ENCODE results near the gene TERC.
"Not testable (repeated sequence)": the region's sequence is repeated elsewhere in the genome, so short reads cannot be mapped to it uniquely, and the experiment has no call there.

TERC gene

DNA sequence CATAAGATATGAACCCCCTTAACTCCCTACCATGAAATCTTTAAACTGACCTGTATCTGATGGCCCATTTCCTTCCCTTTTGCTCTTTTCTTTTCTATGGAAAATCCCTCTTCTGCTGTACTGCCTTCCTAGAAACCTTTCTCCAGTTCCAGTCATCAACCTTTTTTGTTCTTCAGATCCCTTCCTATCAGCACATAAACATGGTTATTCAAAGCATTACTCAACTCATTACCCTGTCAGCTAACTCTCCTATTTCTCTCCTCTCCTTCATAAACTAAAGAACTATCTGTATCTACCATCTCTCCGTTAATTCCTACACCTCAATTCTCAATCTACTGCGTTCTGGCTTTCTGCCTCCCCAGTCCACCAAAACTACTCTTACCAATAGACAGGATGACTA, 13.0 kb downstream of the TERC start:
- Histone ChIP-seq H3K4me1 (ENCODE audit: control insufficient read depth in 2 of 2, insufficient read depth in 2 of 2, low read length in 2 of 2) (peaks cover 0 to 4% of the 10 kb centered on the region in 2 donors), H3K9ac (ENCODE audit: low read depth in 1 of 2, low read length in 2 of 2) (no peak overlapping the region), H3K27ac (ENCODE audit: low read depth in 2 of 2, low read length in 2 of 2) (no peak overlapping the region), H3K9me3 (ENCODE audit: control insufficient read depth in 2 of 2, low read length in 2 of 2) (no peaks in the 10 kb centered on the region), H3K36me3 (ENCODE audit: control insufficient read depth in 2 of 2, insufficient read depth in 2 of 2, low read length in 2 of 2) (no peaks in the 10 kb centered on the region), H3K4me3 (ENCODE audit: low read length in 2 of 2) (no peak overlapping the region), H3K27me3 (ENCODE audit: control insufficient read depth in 2 of 2, insufficient read depth in 2 of 2, low read length in 2 of 2) (no peaks in the 10 kb centered on the region)

DNA sequence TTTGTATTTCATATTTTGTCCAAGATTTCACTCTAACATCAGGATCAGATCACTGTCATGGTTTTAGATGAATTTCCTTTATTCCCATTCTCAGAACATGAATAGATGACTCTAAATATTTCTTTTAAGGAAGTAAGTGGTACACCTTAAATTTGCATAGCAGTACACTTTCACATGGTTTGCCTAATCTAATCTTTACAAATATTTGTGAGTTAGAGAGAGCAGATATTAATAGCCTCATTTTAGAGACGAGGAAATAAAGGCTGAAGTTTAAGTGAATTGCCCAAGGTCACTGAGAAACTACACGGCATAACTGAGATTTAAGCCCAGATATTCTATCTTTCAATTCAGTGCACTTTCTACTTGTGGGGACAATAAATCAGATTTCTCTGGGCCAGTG, 14.2 kb downstream of the TERC start:
- H3K9ac ChIP-seq (ENCODE audit: low read depth in 1 of 2, low read length in 2 of 2): no peak overlapping the region
- no peaks in the 10 kb centered on the region for H3K27me3 ChIP-seq (ENCODE audit: control insufficient read depth in 2 of 2, insufficient read depth in 2 of 2, low read length in 2 of 2)

GRCh38 chr3:169748670-169749069, 16.2 kb downstream of the TERC start:
- Histone ChIP-seq H3K9ac (ENCODE audit: low read depth in 1 of 2, low read length in 2 of 2) (no peak overlapping the region), H3K36me3 (ENCODE audit: control insufficient read depth in 2 of 2, insufficient read depth in 2 of 2, low read length in 2 of 2) (no peaks in the 10 kb centered on the region), H3K27ac (ENCODE audit: low read depth in 2 of 2, low read length in 2 of 2) (no peak overlapping the region), H3K27me3 (ENCODE audit: control insufficient read depth in 2 of 2, insufficient read depth in 2 of 2, low read length in 2 of 2) (no peaks in the 10 kb centered on the region), H3K4me1 (ENCODE audit: control insufficient read depth in 2 of 2, insufficient read depth in 2 of 2, low read length in 2 of 2) (peaks cover 0 to 4% of the 10 kb centered on the region in 2 donors), H3K4me3 (ENCODE audit: low read length in 2 of 2) (no peak overlapping the region), H3K9me3 (ENCODE audit: control insufficient read depth in 2 of 2, low read length in 2 of 2) (no peaks in the 10 kb centered on the region)

More for the DNA sequence above, 14.2 kb downstream of the TERC start:
- peaks cover 0 to 4% of the 10 kb centered on the region in 2 donors for H3K4me1 ChIP-seq (ENCODE audit: control insufficient read depth in 2 of 2, insufficient read depth in 2 of 2, low read length in 2 of 2)
- no peak overlapping the region for H3K4me3 ChIP-seq (ENCODE audit: low read length in 2 of 2)
- H3K36me3 ChIP-seq (ENCODE audit: control insufficient read depth in 2 of 2, insufficient read depth in 2 of 2, low read length in 2 of 2): no peaks in the 10 kb centered on the region
- no peak overlapping the region for H3K27ac ChIP-seq (ENCODE audit: low read depth in 2 of 2, low read length in 2 of 2)
- no peaks in the 10 kb centered on the region for H3K9me3 ChIP-seq (ENCODE audit: control insufficient read depth in 2 of 2, low read length in 2 of 2)

DNA sequence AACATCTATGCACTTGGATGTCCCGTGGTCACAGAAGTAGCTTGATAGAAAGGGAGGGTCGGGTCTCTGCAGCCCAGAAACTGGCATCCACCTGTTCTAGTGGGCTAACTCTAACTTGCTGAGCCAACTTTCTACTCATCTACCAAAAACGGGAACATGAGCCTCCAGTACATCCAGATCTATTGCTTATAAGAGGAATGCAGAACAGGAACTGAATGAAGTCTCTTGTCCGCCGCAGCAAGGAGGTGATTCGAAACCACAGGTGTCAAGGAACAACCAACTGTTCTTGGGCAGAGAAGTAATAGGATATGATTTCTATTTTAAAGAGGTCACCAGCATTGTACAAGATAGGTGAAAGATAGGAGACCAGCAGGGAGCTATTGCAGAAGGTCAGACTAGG, 17.9 kb downstream of the TERC start:
- H3K27me3 ChIP-seq (ENCODE audit: control insufficient read depth in 2 of 2, insufficient read depth in 2 of 2, low read length in 2 of 2): no peaks in the 10 kb centered on the region
- H3K9me3 ChIP-seq (ENCODE audit: control insufficient read depth in 2 of 2, low read length in 2 of 2): no peaks in the 10 kb centered on the region
- peaks cover 0 to 4% of the 10 kb centered on the region in 2 donors for H3K4me1 ChIP-seq (ENCODE audit: control insufficient read depth in 2 of 2, insufficient read depth in 2 of 2, low read length in 2 of 2)
- H3K9ac ChIP-seq (ENCODE audit: low read depth in 1 of 2, low read length in 2 of 2): no peak overlapping the region
- H3K36me3 ChIP-seq (ENCODE audit: control insufficient read depth in 2 of 2, insufficient read depth in 2 of 2, low read length in 2 of 2): no peaks in the 10 kb centered on the region
- no peak overlapping the region for H3K4me3 ChIP-seq (ENCODE audit: low read length in 2 of 2)
- H3K27ac ChIP-seq (ENCODE audit: low read depth in 2 of 2, low read length in 2 of 2): no peak overlapping the region

GRCh38 chr3:169744366-169745054, 20.4 kb downstream of the TERC start:
- H3K9ac ChIP-seq (ENCODE audit: low read depth in 1 of 2, low read length in 2 of 2): no peak overlapping the region
- H3K27ac ChIP-seq (ENCODE audit: low read depth in 2 of 2, low read length in 2 of 2): no peak overlapping the region
- H3K4me3 ChIP-seq (ENCODE audit: low read length in 2 of 2): no peak overlapping the region
- H3K9me3 ChIP-seq (ENCODE audit: control insufficient read depth in 2 of 2, low read length in 2 of 2): no peaks in the 10 kb centered on the region
- peaks cover 0 to 4% of the 10 kb centered on the region in 2 donors for H3K4me1 ChIP-seq (ENCODE audit: control insufficient read depth in 2 of 2, insufficient read depth in 2 of 2, low read length in 2 of 2)
- H3K36me3 ChIP-seq (ENCODE audit: control insufficient read depth in 2 of 2, insufficient read depth in 2 of 2, low read length in 2 of 2): no peaks in the 10 kb centered on the region
- no peaks in the 10 kb centered on the region for H3K27me3 ChIP-seq (ENCODE audit: control insufficient read depth in 2 of 2, insufficient read depth in 2 of 2, low read length in 2 of 2)

DNA sequence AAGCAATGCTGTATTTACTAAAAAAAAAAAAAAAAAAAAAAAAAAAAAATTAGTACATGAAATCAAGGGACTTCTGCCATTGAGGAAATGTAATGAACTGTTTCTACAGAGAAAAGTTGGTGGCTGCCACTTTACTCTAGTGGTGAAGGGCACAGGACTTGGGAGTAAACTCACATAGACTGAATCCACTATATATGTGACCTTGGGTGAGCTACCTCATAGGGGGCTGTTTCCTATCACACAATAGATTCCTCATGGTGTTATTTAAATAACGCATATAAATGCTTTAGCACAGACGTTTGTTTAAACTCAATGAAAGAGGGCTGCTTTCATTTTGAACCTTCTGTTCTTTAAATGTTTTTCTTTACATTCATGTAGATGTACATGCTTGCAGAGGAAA, 25.8 kb downstream of the TERC start:
- Histone ChIP-seq H3K27me3 (ENCODE audit: control insufficient read depth in 2 of 2, insufficient read depth in 2 of 2, low read length in 2 of 2) (no peaks in the 10 kb centered on the region), H3K9ac (ENCODE audit: low read depth in 1 of 2, low read length in 2 of 2) (no peak overlapping the region), H3K9me3 (ENCODE audit: control insufficient read depth in 2 of 2, low read length in 2 of 2) (no peaks in the 10 kb centered on the region), H3K4me1 (ENCODE audit: control insufficient read depth in 2 of 2, insufficient read depth in 2 of 2, low read length in 2 of 2) (no peaks in the 10 kb centered on the region), H3K27ac (ENCODE audit: low read depth in 2 of 2, low read length in 2 of 2) (no peak overlapping the region), H3K4me3 (ENCODE audit: low read length in 2 of 2) (no peak overlapping the region), H3K36me3 (ENCODE audit: control insufficient read depth in 2 of 2, insufficient read depth in 2 of 2, low read length in 2 of 2) (no peaks in the 10 kb centered on the region)

- not testable (repeated sequence) for H3K36me3 ChIP-seq (ENCODE audit: control insufficient read depth in 2 of 2, insufficient read depth in 2 of 2, low read length in 2 of 2); H3K4me1 ChIP-seq (ENCODE audit: control insufficient read depth in 2 of 2, insufficient read depth in 2 of 2, low read length in 2 of 2); H3K9ac ChIP-seq (ENCODE audit: low read depth in 1 of 2, low read length in 2 of 2); H3K9me3 ChIP-seq (ENCODE audit: control insufficient read depth in 2 of 2, low read length in 2 of 2); H3K27me3 ChIP-seq (ENCODE audit: control insufficient read depth in 2 of 2, insufficient read depth in 2 of 2, low read length in 2 of 2); H3K27ac ChIP-seq (ENCODE audit: low read depth in 2 of 2, low read length in 2 of 2); H3K4me3 ChIP-seq (ENCODE audit: low read length in 2 of 2)
Observed at GRCh38 chr3:169731857-169732256, 33.0 kb downstream of the TERC start.

DNA sequence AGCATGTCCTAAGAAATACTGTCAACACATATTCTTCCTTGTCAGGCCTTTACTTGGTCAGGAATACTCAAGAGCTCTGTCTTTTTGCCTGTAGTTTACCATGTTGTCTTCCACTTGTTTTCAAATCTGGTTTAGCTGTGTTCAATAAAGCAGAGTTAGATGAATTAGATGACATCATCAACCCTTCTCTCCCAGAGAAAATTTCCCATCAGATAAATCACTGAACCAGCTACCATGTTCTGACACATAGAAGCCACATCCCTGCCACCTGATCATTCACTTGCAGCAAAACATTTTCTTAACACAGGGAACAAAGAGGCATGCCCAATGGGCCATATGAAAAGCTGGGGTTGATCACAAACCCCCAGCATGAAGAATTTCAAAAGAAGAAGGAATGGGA, 42.1 kb downstream of the TERC start:
- Histone ChIP-seq H3K9me3 (ENCODE audit: control insufficient read depth in 2 of 2, low read length in 2 of 2) (no peaks in the 10 kb centered on the region), H3K4me3 (ENCODE audit: low read length in 2 of 2) (no peak overlapping the region), H3K27me3 (ENCODE audit: control insufficient read depth in 2 of 2, insufficient read depth in 2 of 2, low read length in 2 of 2) (no peaks in the 10 kb centered on the region), H3K27ac (ENCODE audit: low read depth in 2 of 2, low read length in 2 of 2) (no peak overlapping the region), H3K4me1 (ENCODE audit: control insufficient read depth in 2 of 2, insufficient read depth in 2 of 2, low read length in 2 of 2) (no peaks in the 10 kb centered on the region), H3K9ac (ENCODE audit: low read depth in 1 of 2, low read length in 2 of 2) (no peak overlapping the region), H3K36me3 (ENCODE audit: control insufficient read depth in 2 of 2, insufficient read depth in 2 of 2, low read length in 2 of 2) (no peaks in the 10 kb centered on the region)

GRCh38 chr3:169718415-169718814, 46.4 kb downstream of the TERC start:
- H3K9ac ChIP-seq (ENCODE audit: low read depth in 1 of 2, low read length in 2 of 2); H3K36me3 ChIP-seq (ENCODE audit: control insufficient read depth in 2 of 2, insufficient read depth in 2 of 2, low read length in 2 of 2); H3K27me3 ChIP-seq (ENCODE audit: control insufficient read depth in 2 of 2, insufficient read depth in 2 of 2, low read length in 2 of 2); H3K4me1 ChIP-seq (ENCODE audit: control insufficient read depth in 2 of 2, insufficient read depth in 2 of 2, low read length in 2 of 2); H3K9me3 ChIP-seq (ENCODE audit: control insufficient read depth in 2 of 2, low read length in 2 of 2); H3K27ac ChIP-seq (ENCODE audit: low read depth in 2 of 2, low read length in 2 of 2); H3K4me3 ChIP-seq (ENCODE audit: low read length in 2 of 2): not testable (repeated sequence)
